ENCODE data around the gene KRTAP4-8.

- no peak for TF ChIP-seq CTCF (IDR thresholded peaks at IDR 0.05)
- TF ChIP-seq POLR2AphosphoS5 (IDR thresholded peaks at IDR 0.05; ENCODE audit: insufficient read depth in 1 of 2, low read depth in 1 of 2): no peak
Observed at GRCh38 chr17:41064301-41064700, 33.6 kb downstream of the KRTAP4-8 start.
